ENCODE results near the gene FCHSD2. TPM values are rescaled to one million over a fixed set of nuclear protein-coding genes. Genes with fewer than 3 reads are reported as not detected.

FCHSD2 gene
- total and polyA plus RNA-seq, 2 of the 13 experiments (the other 11 are each of a cell fraction or from before 2014, with no cell fraction given): 20.5 to 24.8 TPM

DNA sequence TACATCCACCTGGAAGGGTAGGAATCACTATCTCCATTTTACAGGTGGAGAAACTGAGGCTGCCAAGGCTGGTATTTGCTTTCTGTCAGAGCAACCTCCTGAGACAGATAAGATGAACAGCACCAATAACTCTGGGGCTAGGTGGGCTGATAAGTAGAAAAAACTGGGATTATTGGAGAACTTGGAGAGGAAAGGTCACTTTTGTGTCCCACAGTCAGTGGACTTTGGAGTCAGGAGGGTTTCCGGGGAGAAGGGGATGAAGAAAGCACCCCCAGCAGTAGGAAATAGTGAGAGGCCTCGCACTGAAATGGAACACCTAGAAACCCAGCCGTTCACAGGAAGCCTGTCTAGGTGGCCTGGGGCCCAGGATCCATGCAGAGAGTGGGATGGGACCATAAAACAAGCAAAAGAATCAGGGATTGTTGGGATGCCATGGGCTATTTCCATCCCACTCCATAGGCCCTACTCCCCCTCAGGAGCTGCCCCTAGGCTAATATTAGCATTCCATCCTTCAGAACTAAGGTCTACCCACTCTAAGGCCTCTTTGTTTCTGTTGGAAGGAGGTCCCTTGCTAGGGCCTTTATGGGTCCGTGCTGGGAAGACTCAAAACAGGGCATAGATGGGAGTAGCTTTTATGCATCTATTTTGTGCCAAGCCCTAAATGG is 31.0 kb upstream of the FCHSD2 start (continued):
- TF ChIP-seq, protein P1, sequence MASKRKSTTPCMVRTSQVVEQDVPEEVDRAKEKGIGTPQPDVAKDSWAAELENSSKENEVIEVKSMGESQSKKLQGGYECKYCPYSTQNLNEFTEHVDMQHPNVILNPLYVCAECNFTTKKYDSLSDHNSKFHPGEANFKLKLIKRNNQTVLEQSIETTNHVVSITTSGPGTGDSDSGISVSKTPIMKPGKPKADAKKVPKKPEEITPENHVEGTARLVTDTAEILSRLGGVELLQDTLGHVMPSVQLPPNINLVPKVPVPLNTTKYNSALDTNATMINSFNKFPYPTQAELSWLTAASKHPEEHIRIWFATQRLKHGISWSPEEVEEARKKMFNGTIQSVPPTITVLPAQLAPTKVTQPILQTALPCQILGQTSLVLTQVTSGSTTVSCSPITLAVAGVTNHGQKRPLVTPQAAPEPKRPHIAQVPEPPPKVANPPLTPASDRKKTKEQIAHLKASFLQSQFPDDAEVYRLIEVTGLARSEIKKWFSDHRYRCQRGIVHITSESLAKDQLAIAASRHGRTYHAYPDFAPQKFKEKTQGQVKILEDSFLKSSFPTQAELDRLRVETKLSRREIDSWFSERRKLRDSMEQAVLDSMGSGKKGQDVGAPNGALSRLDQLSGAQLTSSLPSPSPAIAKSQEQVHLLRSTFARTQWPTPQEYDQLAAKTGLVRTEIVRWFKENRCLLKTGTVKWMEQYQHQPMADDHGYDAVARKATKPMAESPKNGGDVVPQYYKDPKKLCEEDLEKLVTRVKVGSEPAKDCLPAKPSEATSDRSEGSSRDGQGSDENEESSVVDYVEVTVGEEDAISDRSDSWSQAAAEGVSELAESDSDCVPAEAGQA (IDR thresholded peaks at IDR 0.05; ENCODE audit: low read depth): no peak
- TF ChIP-seq, protein P1 (CRISPR knock-in tag; IDR thresholded peaks at IDR 0.05; ENCODE audit: borderline replicate concordance): no peak; the same call in 1 of the 2 replicates
- TF ChIP-seq, protein P2, sequence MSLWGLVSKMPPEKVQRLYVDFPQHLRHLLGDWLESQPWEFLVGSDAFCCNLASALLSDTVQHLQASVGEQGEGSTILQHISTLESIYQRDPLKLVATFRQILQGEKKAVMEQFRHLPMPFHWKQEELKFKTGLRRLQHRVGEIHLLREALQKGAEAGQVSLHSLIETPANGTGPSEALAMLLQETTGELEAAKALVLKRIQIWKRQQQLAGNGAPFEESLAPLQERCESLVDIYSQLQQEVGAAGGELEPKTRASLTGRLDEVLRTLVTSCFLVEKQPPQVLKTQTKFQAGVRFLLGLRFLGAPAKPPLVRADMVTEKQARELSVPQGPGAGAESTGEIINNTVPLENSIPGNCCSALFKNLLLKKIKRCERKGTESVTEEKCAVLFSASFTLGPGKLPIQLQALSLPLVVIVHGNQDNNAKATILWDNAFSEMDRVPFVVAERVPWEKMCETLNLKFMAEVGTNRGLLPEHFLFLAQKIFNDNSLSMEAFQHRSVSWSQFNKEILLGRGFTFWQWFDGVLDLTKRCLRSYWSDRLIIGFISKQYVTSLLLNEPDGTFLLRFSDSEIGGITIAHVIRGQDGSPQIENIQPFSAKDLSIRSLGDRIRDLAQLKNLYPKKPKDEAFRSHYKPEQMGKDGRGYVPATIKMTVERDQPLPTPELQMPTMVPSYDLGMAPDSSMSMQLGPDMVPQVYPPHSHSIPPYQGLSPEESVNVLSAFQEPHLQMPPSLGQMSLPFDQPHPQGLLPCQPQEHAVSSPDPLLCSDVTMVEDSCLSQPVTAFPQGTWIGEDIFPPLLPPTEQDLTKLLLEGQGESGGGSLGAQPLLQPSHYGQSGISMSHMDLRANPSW (CRISPR knock-in tag; IDR thresholded peaks at IDR 0.05; ENCODE audit: borderline replicate concordance): no peak
